ENCODE data around the gene MBLAC2. TPM values are rescaled to one million over a fixed set of nuclear protein-coding genes. Genes with fewer than 3 reads are reported as not detected.

Gene MBLAC2
- 1 to 10 TPM; 3.2 to 3.3 TPM for total RNA-seq

DNA sequence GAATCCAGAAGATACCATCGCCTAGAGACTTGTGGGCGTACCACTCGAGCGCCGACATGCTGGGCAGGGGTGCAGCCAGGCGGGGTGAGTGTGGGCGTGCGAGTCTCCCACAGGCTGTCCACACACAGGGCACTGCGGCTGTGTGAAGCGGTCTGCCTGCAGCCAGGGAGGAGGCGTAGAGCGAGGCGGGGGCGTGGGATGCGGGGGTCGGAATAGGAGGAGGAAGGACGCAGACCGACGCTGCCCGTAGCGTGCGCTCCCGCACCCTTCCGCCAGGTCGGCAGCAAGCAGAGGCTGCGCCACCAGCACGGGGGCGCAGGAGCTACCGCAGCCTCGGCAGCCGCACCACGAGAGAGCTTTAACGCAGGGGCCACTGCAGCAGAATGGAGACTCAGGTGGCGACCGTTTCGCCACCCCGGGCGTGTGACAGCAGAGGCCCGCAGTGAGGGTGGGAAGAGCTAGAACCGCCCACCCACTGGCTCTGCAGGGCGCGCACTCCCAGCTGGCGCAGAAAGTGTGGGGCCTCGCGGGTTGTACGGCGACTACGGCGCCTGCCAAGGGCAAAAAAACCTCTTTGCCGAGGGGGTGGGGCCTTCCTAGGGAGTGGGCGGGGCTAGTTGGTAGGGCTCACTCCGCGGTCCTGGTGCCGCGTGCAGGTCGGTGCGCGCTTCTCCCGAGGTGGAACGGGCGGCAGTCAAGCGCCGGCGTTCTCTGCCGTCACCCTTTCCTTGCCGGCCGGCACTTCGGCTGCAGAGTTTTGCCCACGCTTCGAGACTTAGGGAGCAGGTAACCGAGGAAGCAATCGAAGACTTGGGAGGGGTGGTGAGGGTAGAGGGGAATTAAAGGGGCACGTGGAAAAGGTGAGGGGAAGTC, at the start of gene MBLAC2, which contains the start of gene POLR3G:
Gene MBLAC2 (minus strand): TSS at position 537 of the 873 bp plus-strand sequence. CDS start 479 bp downstream, at position 58.
Gene POLR3G (plus strand): TSS at position 630 of the 873 bp plus-strand sequence. CDS start 10,704 bp downstream, outside the sequence.
- Histone ChIP-seq H3K27ac (peak within 1 kb of the TSS; percentile 93), H3K9me3 (no peaks in the 10 kb centered on the region), H3K9ac (ENCODE audit: low read depth in 2 of 2, low read length in 2 of 2) (peak within 1 kb of the TSS; percentile 67 to 75), H3K4me3 (peak within 1 kb of the TSS; percentile 63), H3K36me3 (no peaks in the 10 kb centered on the region), H3K4me1 (no peaks in the 10 kb centered on the region), H3K27me3 (no peaks in the 10 kb centered on the region)
- peak; percentile 96 for DNase-seq
- TF ChIP-seq, protein P1, sequence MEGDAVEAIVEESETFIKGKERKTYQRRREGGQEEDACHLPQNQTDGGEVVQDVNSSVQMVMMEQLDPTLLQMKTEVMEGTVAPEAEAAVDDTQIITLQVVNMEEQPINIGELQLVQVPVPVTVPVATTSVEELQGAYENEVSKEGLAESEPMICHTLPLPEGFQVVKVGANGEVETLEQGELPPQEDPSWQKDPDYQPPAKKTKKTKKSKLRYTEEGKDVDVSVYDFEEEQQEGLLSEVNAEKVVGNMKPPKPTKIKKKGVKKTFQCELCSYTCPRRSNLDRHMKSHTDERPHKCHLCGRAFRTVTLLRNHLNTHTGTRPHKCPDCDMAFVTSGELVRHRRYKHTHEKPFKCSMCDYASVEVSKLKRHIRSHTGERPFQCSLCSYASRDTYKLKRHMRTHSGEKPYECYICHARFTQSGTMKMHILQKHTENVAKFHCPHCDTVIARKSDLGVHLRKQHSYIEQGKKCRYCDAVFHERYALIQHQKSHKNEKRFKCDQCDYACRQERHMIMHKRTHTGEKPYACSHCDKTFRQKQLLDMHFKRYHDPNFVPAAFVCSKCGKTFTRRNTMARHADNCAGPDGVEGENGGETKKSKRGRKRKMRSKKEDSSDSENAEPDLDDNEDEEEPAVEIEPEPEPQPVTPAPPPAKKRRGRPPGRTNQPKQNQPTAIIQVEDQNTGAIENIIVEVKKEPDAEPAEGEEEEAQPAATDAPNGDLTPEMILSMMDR (IDR thresholded peaks at IDR 0.05): peak; percentile 34
- intact Hi-C loops (cut with DNase I): loop anchor here (5.0 kb wide), 2 partner anchors 53 to 62 kb away; partner anchors contain the start of gene LYSMD3

- no peaks in the 10 kb centered on the region for H3K9me3 ChIP-seq
These were observed 44.5 kb upstream of the MBLAC2 start for GRCh38 chr5:90519081-90519480.

DNA sequence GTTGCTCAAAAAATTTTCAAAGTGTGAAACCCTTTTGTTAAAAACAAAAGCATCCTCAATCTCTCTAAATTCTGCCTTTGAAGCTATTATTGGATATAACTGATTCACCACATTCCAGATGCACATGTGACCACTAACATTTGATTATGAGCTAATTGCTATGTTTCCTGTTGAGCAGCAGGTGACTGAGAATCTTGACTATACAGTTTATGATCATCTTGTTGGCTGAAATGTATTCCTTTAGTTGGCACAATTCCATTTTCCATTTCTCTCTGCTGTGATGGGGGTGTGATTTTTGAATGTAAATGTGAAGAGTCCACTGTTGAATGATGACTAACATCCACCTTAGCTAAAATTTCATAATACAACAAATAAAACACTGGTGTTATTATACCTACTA, 44.1 kb upstream of the MBLAC2 start:
- Histone ChIP-seq H3K4me1 (no peaks in the 10 kb centered on the region), H3K36me3 (peaks cover 4% of the 10 kb centered on the region), H3K27me3 (no peaks in the 10 kb centered on the region), H3K9ac (ENCODE audit: low read depth in 2 of 2, low read length in 2 of 2) (no peak overlapping the region), H3K4me3 (no peak overlapping the region), H3K27ac (no peak overlapping the region), H3K9me3 (no peaks in the 10 kb centered on the region)
- TF ChIP-seq, protein P1 (IDR thresholded peaks at IDR 0.05): no peak
- no peak for DNase-seq
- intact Hi-C loops (cut with DNase I): no loop called here

More at GRCh38 chr5:90519081-90519480, 44.5 kb upstream of the MBLAC2 start:
- Histone ChIP-seq H3K27ac (no peak overlapping the region), H3K27me3 (no peaks in the 10 kb centered on the region), H3K4me3 (no peak overlapping the region), H3K9ac (ENCODE audit: low read depth in 2 of 2, low read length in 2 of 2) (no peak overlapping the region), H3K4me1 (no peaks in the 10 kb centered on the region), H3K36me3 (peaks cover 4% of the 10 kb centered on the region)
- intact Hi-C loops (cut with DNase I): no loop called here
- TF ChIP-seq, protein P1 (IDR thresholded peaks at IDR 0.05): no peak
- no peak for DNase-seq

GRCh38 chr5:90514520-90514919, 39.9 kb upstream of the MBLAC2 start:
- intact Hi-C loops (cut with DNase I): no loop called here
- TF ChIP-seq, protein P1 (IDR thresholded peaks at IDR 0.05): no peak
- DNase-seq: no peak
- Histone ChIP-seq H3K27me3 (no peaks in the 10 kb centered on the region), H3K9me3 (no peaks in the 10 kb centered on the region), H3K4me1 (no peaks in the 10 kb centered on the region), H3K4me3 (no peak overlapping the region), H3K9ac (ENCODE audit: low read depth in 2 of 2, low read length in 2 of 2) (no peak overlapping the region), H3K36me3 (no peaks in the 10 kb centered on the region), H3K27ac (no peak overlapping the region)

DNA sequence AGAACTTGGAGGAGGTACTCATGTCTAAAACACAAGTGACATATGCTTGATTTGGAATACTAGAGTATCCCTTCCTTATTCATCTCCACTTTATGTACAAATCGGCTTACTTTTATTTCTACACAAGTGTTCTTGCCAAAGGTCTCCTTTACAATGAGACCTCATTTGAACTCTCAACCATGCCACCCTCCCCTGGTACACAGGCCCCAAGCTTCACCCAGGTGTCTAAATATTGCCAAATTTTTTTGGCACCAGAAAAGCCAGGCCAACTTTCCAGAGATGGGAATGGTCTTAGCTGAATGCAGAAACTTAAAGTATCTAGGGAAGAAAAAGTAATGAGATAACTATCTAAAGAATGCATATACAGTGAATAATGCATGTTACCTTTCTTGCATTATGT, 35.9 kb upstream of the MBLAC2 start:
- no peak for DNase-seq
- no peak overlapping the region for H3K4me3 ChIP-seq
- no peaks in the 10 kb centered on the region for H3K36me3 ChIP-seq
- TF ChIP-seq, protein P1 (IDR thresholded peaks at IDR 0.05): no peak
- H3K9me3 ChIP-seq: no peaks in the 10 kb centered on the region
- no peaks in the 10 kb centered on the region for H3K27me3 ChIP-seq
- intact Hi-C loops (cut with DNase I): no loop called here
- no peaks in the 10 kb centered on the region for H3K4me1 ChIP-seq
- H3K9ac ChIP-seq (ENCODE audit: low read depth in 2 of 2, low read length in 2 of 2): no peak overlapping the region
- no peak overlapping the region for H3K27ac ChIP-seq

Measured in colonic mucosa (tissue), 4 donors.